GM12864 (cell line): ENCODE results near the gene SHROOM2.

Experiments used
- DNase-seq: peaks from one replicate; pipeline ENCODE4 v3.0.0-alpha.2; 2011; ENCODE audit warnings: low read depth
- H3K4me3 ChIP-seq: 2 replicates; pipeline ENCODE4 v1.5.1; 2011; ENCODE audit warnings: mild to moderate bottlenecking, low read depth, low read length, control low read depth
- TF ChIP-seq, protein P1 (sequence below): IDR thresholded peaks from 2 replicates; pipeline ENCODE4 v1.5.1; 2011; ENCODE audit warnings: low read depth, mild to moderate bottlenecking, moderate library complexity, low read length, control low read depth, inconsistent platforms; ENCODE audit errors: missing control alignments

Gene SHROOM2

DNA sequence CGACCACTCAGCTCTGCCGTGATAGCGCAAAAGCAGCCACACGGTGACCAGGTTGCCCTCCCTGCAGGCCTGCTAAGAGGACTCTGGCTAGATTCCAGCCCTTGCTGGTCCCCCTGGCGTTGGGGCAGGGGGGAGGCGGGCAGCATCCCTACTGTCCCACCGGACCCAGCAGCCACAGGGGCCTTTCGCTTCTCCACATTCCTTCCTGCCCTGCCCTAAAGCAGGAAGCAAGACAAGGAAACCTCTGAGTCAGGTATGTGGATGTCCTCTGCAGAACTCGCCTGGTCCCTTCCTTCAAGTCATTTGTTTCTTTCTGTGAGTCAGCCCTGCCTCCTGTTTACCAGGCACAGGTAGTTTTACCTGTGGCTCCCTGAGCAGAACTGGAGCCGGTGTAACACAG, 120.7 kb downstream of the SHROOM2 start:
- TF ChIP-seq, protein P1, sequence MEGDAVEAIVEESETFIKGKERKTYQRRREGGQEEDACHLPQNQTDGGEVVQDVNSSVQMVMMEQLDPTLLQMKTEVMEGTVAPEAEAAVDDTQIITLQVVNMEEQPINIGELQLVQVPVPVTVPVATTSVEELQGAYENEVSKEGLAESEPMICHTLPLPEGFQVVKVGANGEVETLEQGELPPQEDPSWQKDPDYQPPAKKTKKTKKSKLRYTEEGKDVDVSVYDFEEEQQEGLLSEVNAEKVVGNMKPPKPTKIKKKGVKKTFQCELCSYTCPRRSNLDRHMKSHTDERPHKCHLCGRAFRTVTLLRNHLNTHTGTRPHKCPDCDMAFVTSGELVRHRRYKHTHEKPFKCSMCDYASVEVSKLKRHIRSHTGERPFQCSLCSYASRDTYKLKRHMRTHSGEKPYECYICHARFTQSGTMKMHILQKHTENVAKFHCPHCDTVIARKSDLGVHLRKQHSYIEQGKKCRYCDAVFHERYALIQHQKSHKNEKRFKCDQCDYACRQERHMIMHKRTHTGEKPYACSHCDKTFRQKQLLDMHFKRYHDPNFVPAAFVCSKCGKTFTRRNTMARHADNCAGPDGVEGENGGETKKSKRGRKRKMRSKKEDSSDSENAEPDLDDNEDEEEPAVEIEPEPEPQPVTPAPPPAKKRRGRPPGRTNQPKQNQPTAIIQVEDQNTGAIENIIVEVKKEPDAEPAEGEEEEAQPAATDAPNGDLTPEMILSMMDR, result no peak
- H3K4me3 ChIP-seq, result no peak overlapping the region
- no peak for DNase-seq

DNA sequence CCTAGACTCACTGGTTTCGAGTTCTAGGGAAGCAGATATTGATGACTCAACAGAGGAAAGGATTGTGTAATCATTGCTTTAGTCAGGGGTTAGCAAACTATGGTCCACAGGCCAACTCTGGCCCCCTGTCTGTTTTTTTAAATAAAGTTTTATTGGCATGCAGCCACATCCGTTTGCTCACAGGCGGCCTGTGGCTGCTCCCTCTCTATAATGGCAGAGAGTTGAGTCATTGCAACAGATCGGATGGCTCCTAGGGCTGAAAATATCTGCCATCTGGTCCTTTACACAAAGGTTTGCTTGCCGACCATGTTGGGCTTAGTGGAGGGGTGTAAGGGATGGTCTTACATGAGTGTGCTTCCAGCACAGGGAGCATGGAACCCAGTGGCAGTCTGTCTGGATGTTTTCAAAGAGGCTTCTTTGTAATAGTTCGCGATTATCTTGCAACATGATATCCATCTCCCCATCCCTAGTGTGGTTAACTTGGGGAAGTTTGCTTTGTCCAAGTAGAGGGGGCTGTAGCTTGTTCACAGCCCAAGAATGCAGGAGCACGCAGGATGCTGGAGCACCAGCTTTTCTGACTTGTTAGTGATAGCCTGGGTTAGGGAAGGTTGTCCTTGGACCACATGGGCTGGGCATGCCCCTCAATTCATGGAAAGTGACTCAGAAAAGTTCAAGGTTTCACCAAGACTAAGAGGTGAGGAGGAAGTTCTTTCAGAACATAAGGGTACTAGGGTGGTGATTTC, 121.6 kb downstream of the SHROOM2 start:
- DNase-seq, result no peak
- H3K4me3 ChIP-seq, result no peak overlapping the region
- TF ChIP-seq, protein P1, result no peak

DNA sequence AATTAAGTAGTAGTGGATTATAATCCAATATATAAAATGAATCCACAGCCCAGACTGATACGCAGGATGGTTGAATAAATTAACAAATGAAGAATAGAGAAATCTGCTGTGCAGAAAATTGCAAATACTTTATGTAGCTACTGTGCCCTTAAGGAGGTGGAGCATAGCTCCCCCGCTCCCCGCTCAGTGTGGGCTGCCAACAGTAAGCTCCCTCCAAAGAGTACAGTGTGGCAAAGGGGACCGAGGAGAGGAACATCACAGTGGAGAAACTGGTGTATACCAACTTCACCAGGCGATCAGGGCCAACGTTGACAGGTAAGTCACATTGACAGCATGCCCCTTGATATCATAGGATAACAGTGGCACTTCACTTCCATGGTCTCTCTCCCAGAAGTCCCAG, 123.0 kb downstream of the SHROOM2 start:
- TF ChIP-seq, protein P1, result no peak
- H3K4me3 ChIP-seq, result no peak overlapping the region

DNA sequence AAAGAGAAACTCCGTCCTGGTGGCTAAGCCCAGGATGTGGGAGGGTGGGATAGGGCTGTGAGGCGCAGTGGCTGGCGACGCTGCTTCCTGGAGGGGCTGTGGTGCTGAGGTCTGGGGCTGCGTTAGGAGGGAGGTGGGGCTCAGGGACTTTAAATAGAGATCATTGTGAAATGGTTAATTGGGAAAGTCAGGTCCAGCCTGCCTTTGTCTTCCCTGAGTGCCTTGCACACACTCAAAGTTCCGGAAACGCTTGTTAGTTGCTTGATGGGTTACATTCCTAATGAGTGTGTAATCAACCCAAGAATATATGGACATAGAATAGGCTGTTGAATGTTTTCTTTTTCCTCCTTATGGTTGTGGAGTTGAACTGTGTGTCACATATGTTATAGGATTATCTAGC, 125.3 kb downstream of the SHROOM2 start:
- no peak overlapping the region for H3K4me3 ChIP-seq
- TF ChIP-seq, protein P1, result no peak
- DNase-seq, result no peak

More for the DNA sequence above, 123.0 kb downstream of the SHROOM2 start:
- DNase-seq, result no peak

DNA sequence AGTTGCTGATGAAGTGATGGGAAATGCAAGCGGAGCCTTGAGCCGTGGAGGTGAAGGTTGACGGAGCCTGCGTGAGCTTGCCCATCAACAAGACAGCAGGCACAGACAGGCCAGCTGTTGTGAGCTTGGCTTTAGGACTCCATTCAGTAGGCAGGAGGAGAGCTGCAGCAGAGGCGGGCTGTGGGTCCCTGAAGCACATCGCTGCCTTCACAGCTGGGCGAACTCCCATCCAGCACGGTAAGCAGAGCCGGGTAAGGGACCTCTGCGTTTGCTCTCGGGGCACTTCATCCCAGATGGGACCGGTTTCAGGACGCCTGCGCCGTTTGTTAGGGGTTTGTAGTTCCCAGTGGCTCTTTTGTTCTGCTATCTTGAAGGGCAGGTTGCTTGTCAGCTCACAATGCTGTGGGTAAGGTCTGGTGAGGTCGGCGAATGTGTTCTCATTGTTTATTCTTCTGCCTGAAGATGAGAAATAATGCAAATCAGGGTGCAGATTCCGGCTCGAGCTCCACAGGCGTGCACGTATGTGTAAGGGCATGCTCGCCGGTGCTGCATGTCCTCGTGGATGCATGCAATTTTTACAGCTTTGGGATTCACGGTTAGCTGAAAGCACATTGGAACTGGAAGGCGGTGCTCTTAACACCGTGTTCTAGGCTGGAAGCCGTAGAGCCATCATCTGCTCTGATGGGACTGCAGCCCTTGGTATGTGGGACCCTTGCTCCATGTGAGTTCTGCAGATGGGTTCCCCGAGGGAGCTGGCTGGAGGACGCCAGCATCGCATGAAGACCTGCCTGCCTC, 126.3 kb downstream of the SHROOM2 start:
- TF ChIP-seq, protein P1, result no peak
- H3K4me3 ChIP-seq, result no peak overlapping the region
- DNase-seq, result no peak

DNA sequence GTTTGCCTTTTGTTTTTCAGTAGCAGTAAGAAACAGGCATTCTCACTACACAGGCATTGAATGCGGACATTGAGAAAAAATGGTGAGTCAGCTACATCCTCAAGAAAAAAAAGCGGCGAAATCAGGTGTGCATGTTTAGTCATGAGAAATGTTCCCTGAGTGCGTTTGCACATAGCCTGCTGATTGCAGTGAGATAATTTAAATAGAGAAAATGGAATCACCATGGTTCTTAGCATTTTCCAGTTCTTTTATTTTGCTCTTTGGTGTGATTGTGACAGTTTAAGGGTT, 126.9 kb downstream of the SHROOM2 start:
- DNase-seq, result no peak
- H3K4me3 ChIP-seq, result no peak overlapping the region
- TF ChIP-seq, protein P1, result no peak
